ENCODE measurements around the gene SELENOS.

Gene SELENOS

GRCh38 chr15:101277038-101277822 is at the start of gene SELENOS:
SELENOS (minus strand) TSS chr15:101277485; CDS start chr15:101277417, 68 bp downstream.
- DNase-seq, result peak; percentile 37 to 95

GRCh38 chr15:101326462-101327146 is 49.3 kb upstream of the SELENOS start:
- DNase-seq, result no peak

GRCh38 chr15:101326026-101326315 is 48.7 kb upstream of the SELENOS start:
- DNase-seq, result no peak

- no peak for DNase-seq
These were observed 48.2 kb upstream of the SELENOS start for GRCh38 chr15:101325263-101326025.

- DNase-seq, result no peak
These were observed 47.4 kb upstream of the SELENOS start for GRCh38 chr15:101324524-101325177.

GRCh38 chr15:101323793-101324523 is 46.7 kb upstream of the SELENOS start:
- DNase-seq, result no peak

GRCh38 chr15:101322854-101323477 is 45.7 kb upstream of the SELENOS start:
- DNase-seq, result no peak

GRCh38 chr15:101322016-101322695 is 44.9 kb upstream of the SELENOS start:
- DNase-seq, result no peak

- DNase-seq, result no peak
These were observed 43.3 kb upstream of the SELENOS start for GRCh38 chr15:101320501-101321052.

- DNase-seq, result no peak
These were observed 41.6 kb upstream of the SELENOS start for GRCh38 chr15:101318839-101319238.

- no peak for DNase-seq
These were observed 41.0 kb upstream of the SELENOS start for GRCh38 chr15:101318147-101318819.

- no peak for DNase-seq
These were observed 40.1 kb upstream of the SELENOS start for GRCh38 chr15:101317336-101317872.

- DNase-seq, result no peak
These were observed 39.2 kb upstream of the SELENOS start for GRCh38 chr15:101316529-101316928.

- no peak for DNase-seq
These were observed 38.5 kb upstream of the SELENOS start for GRCh38 chr15:101315736-101316135.

- no peak for DNase-seq
These were observed 37.2 kb upstream of the SELENOS start for GRCh38 chr15:101314336-101315125.

GRCh38 chr15:101313041-101313761 is 35.9 kb upstream of the SELENOS start:
- DNase-seq, result no peak

- no peak for DNase-seq
These were observed 33.2 kb upstream of the SELENOS start for GRCh38 chr15:101310508-101310907.

GRCh38 chr15:101310161-101310480 is 32.8 kb upstream of the SELENOS start:
- no peak for DNase-seq

Data from NCI-H526 (cell line).